B cell (primary cell): ENCODE results near the gene HPGD. TPM values are rescaled to one million over a fixed set of nuclear protein-coding genes. Genes with fewer than 3 reads are reported as not detected.

ENCODE experiments used
- ATAC-seq: fragments of 200-7000 bp; cut with Tn5 transposase; one replicate; pipeline ENCODE4 v1.10.0; 2021; ENCODE audit warnings: low read depth, mild to moderate bottlenecking, moderate number of reproducible peaks, moderate library complexity
- CTCF ChIA-PET: fragments of 350-600 bp; sonication (Branson Sonifier 250); formaldehyde crosslinking; loops from one replicate; lab custom pipeline; 2021; ENCODE audit warnings: antibody characterized with exemption, inconsistent platforms; lab: Charles Lee
- POLR2A ChIA-PET: fragments of 350-600 bp; sonication (Branson Sonifier 250); formaldehyde crosslinking; loops from one replicate; lab custom pipeline; 2021; ENCODE audit warnings: antibody characterized with exemption; lab: Charles Lee
- DNase-seq: peaks from one replicate; pipeline ENCODE4 v3.0.0; 2013
- H2AFZ ChIP-seq: 2 replicates; pipeline ENCODE4 v1.6.1; 2012; ENCODE audit warnings: mild to moderate bottlenecking, low read depth, low read length; ENCODE audit not compliant: insufficient read depth, poor library complexity, severe bottlenecking
- H3K27ac ChIP-seq, 2 donors: 1 replicate in 1 of 2; 2 replicates in 1 of 2; pipeline ENCODE4 v1.5.1; 2012 to 2013; ENCODE audit warnings: low read length in 2 of 2, mild to moderate bottlenecking in 2 of 2, moderate library complexity in 1 of 2
- H3K27me3 ChIP-seq, 4 experiments: fragments of 200-600 bp in 1 of 4; sonication (generic) in 1 of 4; replicated peaks in 1 of 4; 1 replicate in 2 of 4; 2 replicates in 2 of 4; pipeline versions ENCODE4 v1.6.1 to v1.7.0; 2013 to 2016; ENCODE audit warnings: low read length in 3 of 4, mild to moderate bottlenecking in 2 of 4, mixed read lengths in 1 of 4, moderate library complexity in 1 of 4; ENCODE audit not compliant: insufficient read depth in 4 of 4, control insufficient read depth in 3 of 4; ENCODE audit errors: control extremely low read depth in 1 of 4
- H3K36me3 ChIP-seq, 2 experiments: replicated peaks in 1 of 2; 1 replicate in 1 of 2; 2 replicates in 1 of 2; pipeline versions ENCODE4 v1.6.1 to v1.7.1; 2013; ENCODE audit warnings: low read length in 1 of 2; ENCODE audit not compliant: insufficient read depth in 2 of 2, control insufficient read depth in 1 of 2; ENCODE audit errors: control extremely low read depth in 1 of 2, extremely low read depth in 1 of 2
- H3K4me1 ChIP-seq, 2 donors: fragments of 200-600 bp in 1 of 2; sonication (generic) in 1 of 2; 1 replicate in 1 of 2; 2 replicates in 1 of 2; pipeline versions ENCODE4 v1.5.1 to v1.6.1; 2013 to 2017; ENCODE audit warnings: low read length in 2 of 2; ENCODE audit not compliant: control insufficient read depth in 2 of 2, insufficient read depth in 2 of 2
- H3K4me2 ChIP-seq: replicated peaks from 2 replicates; pipeline ENCODE3; 2012; ENCODE audit warnings: mild to moderate bottlenecking, low read depth, low read length; ENCODE audit not compliant: poor library complexity, severe bottlenecking
- H3K4me3 ChIP-seq, 5 experiments: fragments of 200-600 bp in 1 of 5; sonication (generic) in 1 of 5; 1 replicate in 3 of 5; 2 replicates in 2 of 5; pipeline versions ENCODE4 v1.5.1 to v1.7.0; 2011 to 2016; ENCODE audit warnings: low read length in 4 of 5, mild to moderate bottlenecking in 4 of 5, low read depth in 2 of 5, control low read depth in 1 of 5, moderate library complexity in 1 of 5; ENCODE audit not compliant: insufficient read depth in 1 of 5; ENCODE audit errors: control extremely low read depth in 1 of 5, extremely low read depth in 1 of 5
- H3K79me2 ChIP-seq: fragments of 200-600 bp; sonication (generic); one replicate; pipeline ENCODE4 v1.6.0; 2016; ENCODE audit warnings: low read length; ENCODE audit not compliant: control insufficient read depth, insufficient read depth
- H3K9ac ChIP-seq: fragments of 200-600 bp; sonication (generic); 2 replicates; pipeline ENCODE4 v1.6.1; 2017; ENCODE audit warnings: mild to moderate bottlenecking, low read length, moderate library complexity
- H3K9me3 ChIP-seq, 3 donors: one replicate each; pipeline versions ENCODE4 v1.6.1 to v1.7.1; 2013; ENCODE audit warnings: low read length in 2 of 3; ENCODE audit not compliant: control insufficient read depth in 2 of 3, insufficient read depth in 1 of 3; ENCODE audit errors: control extremely low read depth in 1 of 3
- H4K20me1 ChIP-seq: 2 replicates; pipeline ENCODE4 v1.6.0; 2012; ENCODE audit warnings: mild to moderate bottlenecking, low read length; ENCODE audit not compliant: insufficient read depth, control insufficient read depth, poor library complexity, severe bottlenecking
- H3K27ac Mint-ChIP-seq: one replicate; pipeline ENCODE4 v1.8.0; 2021; ENCODE audit warnings: mixed read lengths
- H3K27me3 Mint-ChIP-seq: one replicate; pipeline ENCODE4 v1.8.0; 2021; ENCODE audit warnings: mixed read lengths
- H3K4me1 Mint-ChIP-seq: one replicate; pipeline ENCODE4 v1.8.0; 2021; ENCODE audit warnings: mixed read lengths
- H3K4me3 Mint-ChIP-seq: one replicate; pipeline ENCODE4 v1.8.0; 2021; ENCODE audit warnings: mixed read lengths
- H3K9me3 Mint-ChIP-seq: one replicate; pipeline ENCODE4 v1.8.0; 2022; ENCODE audit warnings: mixed read lengths; ENCODE audit not compliant: insufficient read depth
- CTCF ChIP-seq: fragments of 200-600 bp; IDR thresholded peaks from one replicate; pipeline ENCODE4 v1.8.0; 2022; ENCODE audit warnings: antibody characterized with exemption, mild to moderate bottlenecking
- EZH2 ChIP-seq: IDR thresholded peaks from 2 replicates; pipeline ENCODE4 v1.6.1; 2012; ENCODE audit warnings: borderline replicate concordance, low read depth, mild to moderate bottlenecking, moderate library complexity, low read length; ENCODE audit not compliant: insufficient read depth, poor library complexity, severe bottlenecking
- WGBS: methylation state at CpG from one replicate; pipeline ENCODE4 v1.1.5; 2013; ENCODE audit warnings: missing lambda C conversion rate; ENCODE audit not compliant: insufficient coverage; 5-methylcytosine and 5-hydroxymethylcytosine counted together
- intact Hi-C: fragments of 100-400 bp; cut with micrococcal nuclease; formaldehyde crosslinking; loops from one replicate; pipeline ENCODE4 v1.10.0; 2022
- polyA plus RNA-seq: library from polyadenylated mRNA; depleted of rRNA; stranded (reverse); fragments of >200 nt; gene quantifications from 2 replicates; pipeline ENCODE4 v1.2.3, GENCODE V29; 2012
- total RNA-seq, 2 donors: library from RNA; stranded (reverse); fragments of 120-200 nt in 1 of 2; gene quantifications; 1 replicate in 1 of 2; 2 replicates in 1 of 2; pipeline versions ENCODE4 v1.2.3 to v1.2.4, GENCODE V29; 2013 to 2022

HPGD gene
- total and polyA plus RNA-seq, 2 donors (not counting 1 experiment from before 2014, with no cell fraction given) = 0.67 TPM; not detected in 1

- no peaks in the 10 kb centered on the region for H3K4me1 Mint-ChIP-seq
- H3K27ac ChIP-seq = no peak overlapping the region
- no peaks in the 10 kb centered on the region for H3K4me1 ChIP-seq
- H2AFZ ChIP-seq = no peak overlapping the region
- ATAC-seq (no peak), DNase-seq (no peak)
- H3K9me3 ChIP-seq = no peaks in the 10 kb centered on the region
- intact Hi-C loops = no loop called here
- H3K9me3 Mint-ChIP-seq = peaks cover 6% of the 10 kb centered on the region
- TF ChIP-seq CTCF (no peak), EZH2 (no peak)
- H4K20me1 ChIP-seq = no peaks in the 10 kb centered on the region
- H3K27ac Mint-ChIP-seq = no peak overlapping the region
- H3K4me2 ChIP-seq = no peak overlapping the region
- CTCF ChIA-PET = no interaction called here
- 100% methylated on average over 3 of the region's 3 CpGs for WGBS
- H3K9ac ChIP-seq = no peak overlapping the region
- H3K79me2 ChIP-seq = no peaks in the 10 kb centered on the region
- no peak overlapping the region for H3K4me3 ChIP-seq
- H3K36me3 ChIP-seq = no peaks in the 10 kb centered on the region
- POLR2A ChIA-PET = no interaction called here
- peaks cover under 1% of the 10 kb centered on the region for H3K27me3 Mint-ChIP-seq
- H3K27me3 ChIP-seq = no peaks in the 10 kb centered on the region
- H3K4me3 Mint-ChIP-seq = no peak overlapping the region
These were observed 57.3 kb downstream of the HPGD start for GRCh38 chr4:174464949-174465348.

- no peak for TF ChIP-seq EZH2
- no peak overlapping the region for H3K27ac Mint-ChIP-seq
- Histone ChIP-seq H3K36me3 (no peaks in the 10 kb centered on the region), H3K9me3 (no peaks in the 10 kb centered on the region), H2AFZ (no peak overlapping the region), H3K4me1 (no peaks in the 10 kb centered on the region), H3K79me2 (no peaks in the 10 kb centered on the region), H4K20me1 (no peaks in the 10 kb centered on the region), H3K4me2 (no peak overlapping the region), H3K9ac (no peak overlapping the region), H3K27me3 (no peaks in the 10 kb centered on the region), H3K4me3 (no peak overlapping the region), H3K27ac (no peak overlapping the region)
- H3K4me1 Mint-ChIP-seq = no peaks in the 10 kb centered on the region
- 100% methylated on average over 2 of the region's 3 CpGs for WGBS
- H3K27me3 Mint-ChIP-seq = peaks cover 4% of the 10 kb centered on the region
- DNase-seq (no peak), ATAC-seq (no peak)
- ChIA-PET CTCF (no interaction called here), POLR2A (no interaction called here)
- intact Hi-C loops = no loop called here
- H3K9me3 Mint-ChIP-seq = peaks cover 6% of the 10 kb centered on the region
- no peak overlapping the region for H3K4me3 Mint-ChIP-seq
These were observed 60.7 kb downstream of the HPGD start for GRCh38 chr4:174461466-174462106.
